Sigmoid colon (tissue), 4 donors: ENCODE data around the gene HIVEP1.

Experiments
- EP300 ChIP-seq, 4 donors: sonication (generic); formaldehyde crosslinking; IDR thresholded peaks; one replicate each; pipeline ENCODE4 v1.6.1; 2017; ENCODE audit warnings: antibody characterized with exemption in 4 of 4
- POLR2A ChIP-seq, 2 donors: fragments of 450-650 bp; IDR thresholded peaks; one replicate each; pipeline ENCODE4 v1.6.1; 2016; ENCODE audit warnings: antibody characterized with exemption in 2 of 2, mild to moderate bottlenecking in 2 of 2, moderate library complexity in 2 of 2
- POLR2AphosphoS5 ChIP-seq, 4 donors: sonication (generic); formaldehyde crosslinking; IDR thresholded peaks; one replicate each; pipeline ENCODE4 v1.6.1; 2017; ENCODE audit warnings: antibody characterized with exemption in 4 of 4
- TF ChIP-seq, protein P1 (sequence below), 4 experiments: fragments of 450-650 bp in 3 of 4; fragments of 200-600 bp in 1 of 4; IDR thresholded peaks; one replicate each; pipeline ENCODE4 v1.5.1; 2016 to 2019; ENCODE audit warnings: antibody characterized with exemption in 4 of 4, mild to moderate bottlenecking in 3 of 4, moderate library complexity in 2 of 4

DNA sequence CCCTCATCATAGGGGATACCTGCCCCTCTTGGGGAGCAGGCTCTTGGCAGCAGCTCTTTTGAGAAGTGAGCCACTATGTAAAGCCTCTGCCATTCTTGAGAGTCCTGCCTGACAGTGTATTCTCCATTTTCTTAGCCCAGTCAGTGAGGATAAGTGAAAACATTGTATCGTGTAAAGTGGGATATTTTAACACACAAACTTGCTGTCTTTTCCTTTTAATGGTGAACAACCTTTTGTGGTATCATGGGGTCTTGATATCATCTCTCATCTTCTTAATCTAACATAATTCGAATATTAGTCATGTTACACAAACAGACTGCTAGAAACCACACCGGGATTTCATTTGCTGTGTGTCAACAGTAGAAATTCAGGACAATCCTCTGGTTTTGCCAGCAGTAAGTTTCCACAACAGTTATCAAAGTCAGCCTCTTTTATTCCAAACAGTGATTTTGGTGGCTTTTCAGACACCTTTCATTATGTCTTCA is 136.2 kb downstream of the HIVEP1 start:
- TF ChIP-seq POLR2A (IDR thresholded peaks at IDR 0.05) (no peak), POLR2AphosphoS5 (IDR thresholded peaks at IDR 0.05) (no peak), EP300 (IDR thresholded peaks at IDR 0.05) (no peak)
- TF ChIP-seq, protein P1, sequence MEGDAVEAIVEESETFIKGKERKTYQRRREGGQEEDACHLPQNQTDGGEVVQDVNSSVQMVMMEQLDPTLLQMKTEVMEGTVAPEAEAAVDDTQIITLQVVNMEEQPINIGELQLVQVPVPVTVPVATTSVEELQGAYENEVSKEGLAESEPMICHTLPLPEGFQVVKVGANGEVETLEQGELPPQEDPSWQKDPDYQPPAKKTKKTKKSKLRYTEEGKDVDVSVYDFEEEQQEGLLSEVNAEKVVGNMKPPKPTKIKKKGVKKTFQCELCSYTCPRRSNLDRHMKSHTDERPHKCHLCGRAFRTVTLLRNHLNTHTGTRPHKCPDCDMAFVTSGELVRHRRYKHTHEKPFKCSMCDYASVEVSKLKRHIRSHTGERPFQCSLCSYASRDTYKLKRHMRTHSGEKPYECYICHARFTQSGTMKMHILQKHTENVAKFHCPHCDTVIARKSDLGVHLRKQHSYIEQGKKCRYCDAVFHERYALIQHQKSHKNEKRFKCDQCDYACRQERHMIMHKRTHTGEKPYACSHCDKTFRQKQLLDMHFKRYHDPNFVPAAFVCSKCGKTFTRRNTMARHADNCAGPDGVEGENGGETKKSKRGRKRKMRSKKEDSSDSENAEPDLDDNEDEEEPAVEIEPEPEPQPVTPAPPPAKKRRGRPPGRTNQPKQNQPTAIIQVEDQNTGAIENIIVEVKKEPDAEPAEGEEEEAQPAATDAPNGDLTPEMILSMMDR (IDR thresholded peaks at IDR 0.05) = no peak
